ENCODE data around the gene MYRIP.

DNA sequence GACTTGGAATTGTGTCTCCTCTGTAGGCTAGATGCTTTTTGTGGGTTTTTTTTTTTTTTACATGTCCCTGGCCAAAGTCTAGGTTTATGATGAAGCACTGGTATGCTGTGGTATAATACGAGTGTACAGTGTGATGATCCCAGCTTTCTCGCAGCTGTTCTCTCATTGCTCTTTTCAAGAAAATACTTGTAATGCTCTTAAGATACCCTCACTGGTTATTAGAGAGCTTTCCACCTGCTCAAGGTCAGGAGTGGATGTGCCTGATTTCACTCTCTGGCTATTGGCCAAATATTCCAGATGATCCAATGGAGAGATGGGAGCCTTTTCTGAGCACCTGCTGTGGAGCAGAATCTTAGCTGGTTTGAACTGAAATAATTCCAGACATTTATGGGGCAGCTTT is 215.1 kb downstream of the MYRIP start:
- TF ChIP-seq, protein P1, sequence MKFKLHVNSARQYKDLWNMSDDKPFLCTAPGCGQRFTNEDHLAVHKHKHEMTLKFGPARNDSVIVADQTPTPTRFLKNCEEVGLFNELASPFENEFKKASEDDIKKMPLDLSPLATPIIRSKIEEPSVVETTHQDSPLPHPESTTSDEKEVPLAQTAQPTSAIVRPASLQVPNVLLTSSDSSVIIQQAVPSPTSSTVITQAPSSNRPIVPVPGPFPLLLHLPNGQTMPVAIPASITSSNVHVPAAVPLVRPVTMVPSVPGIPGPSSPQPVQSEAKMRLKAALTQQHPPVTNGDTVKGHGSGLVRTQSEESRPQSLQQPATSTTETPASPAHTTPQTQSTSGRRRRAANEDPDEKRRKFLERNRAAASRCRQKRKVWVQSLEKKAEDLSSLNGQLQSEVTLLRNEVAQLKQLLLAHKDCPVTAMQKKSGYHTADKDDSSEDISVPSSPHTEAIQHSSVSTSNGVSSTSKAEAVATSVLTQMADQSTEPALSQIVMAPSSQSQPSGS (CRISPR knock-in tag; IDR thresholded peaks at IDR 0.05; ENCODE audit: borderline replicate concordance, low read depth), result no peak
- TF ChIP-seq, protein P2, sequence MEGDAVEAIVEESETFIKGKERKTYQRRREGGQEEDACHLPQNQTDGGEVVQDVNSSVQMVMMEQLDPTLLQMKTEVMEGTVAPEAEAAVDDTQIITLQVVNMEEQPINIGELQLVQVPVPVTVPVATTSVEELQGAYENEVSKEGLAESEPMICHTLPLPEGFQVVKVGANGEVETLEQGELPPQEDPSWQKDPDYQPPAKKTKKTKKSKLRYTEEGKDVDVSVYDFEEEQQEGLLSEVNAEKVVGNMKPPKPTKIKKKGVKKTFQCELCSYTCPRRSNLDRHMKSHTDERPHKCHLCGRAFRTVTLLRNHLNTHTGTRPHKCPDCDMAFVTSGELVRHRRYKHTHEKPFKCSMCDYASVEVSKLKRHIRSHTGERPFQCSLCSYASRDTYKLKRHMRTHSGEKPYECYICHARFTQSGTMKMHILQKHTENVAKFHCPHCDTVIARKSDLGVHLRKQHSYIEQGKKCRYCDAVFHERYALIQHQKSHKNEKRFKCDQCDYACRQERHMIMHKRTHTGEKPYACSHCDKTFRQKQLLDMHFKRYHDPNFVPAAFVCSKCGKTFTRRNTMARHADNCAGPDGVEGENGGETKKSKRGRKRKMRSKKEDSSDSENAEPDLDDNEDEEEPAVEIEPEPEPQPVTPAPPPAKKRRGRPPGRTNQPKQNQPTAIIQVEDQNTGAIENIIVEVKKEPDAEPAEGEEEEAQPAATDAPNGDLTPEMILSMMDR (IDR thresholded peaks at IDR 0.05), result no peak
- no peak for TF ChIP-seq TEAD1 (CRISPR knock-in tag; IDR thresholded peaks at IDR 0.05)
- TF ChIP-seq ELF4 (CRISPR knock-in tag; IDR thresholded peaks at IDR 0.05; ENCODE audit: low read depth), result no peak
- no peak for TF ChIP-seq TEAD4 (CRISPR knock-in tag; IDR thresholded peaks at IDR 0.05)
- TF ChIP-seq CREB1 (CRISPR knock-in tag; IDR thresholded peaks at IDR 0.05), result no peak
- TF ChIP-seq, protein P3, sequence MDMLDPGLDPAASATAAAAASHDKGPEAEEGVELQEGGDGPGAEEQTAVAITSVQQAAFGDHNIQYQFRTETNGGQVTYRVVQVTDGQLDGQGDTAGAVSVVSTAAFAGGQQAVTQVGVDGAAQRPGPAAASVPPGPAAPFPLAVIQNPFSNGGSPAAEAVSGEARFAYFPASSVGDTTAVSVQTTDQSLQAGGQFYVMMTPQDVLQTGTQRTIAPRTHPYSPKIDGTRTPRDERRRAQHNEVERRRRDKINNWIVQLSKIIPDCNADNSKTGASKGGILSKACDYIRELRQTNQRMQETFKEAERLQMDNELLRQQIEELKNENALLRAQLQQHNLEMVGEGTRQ (CRISPR knock-in tag; IDR thresholded peaks at IDR 0.05), result no peak
- TF ChIP-seq TP53 (CRISPR knock-in tag; IDR thresholded peaks at IDR 0.05), result no peak
- TF ChIP-seq, protein P4, sequence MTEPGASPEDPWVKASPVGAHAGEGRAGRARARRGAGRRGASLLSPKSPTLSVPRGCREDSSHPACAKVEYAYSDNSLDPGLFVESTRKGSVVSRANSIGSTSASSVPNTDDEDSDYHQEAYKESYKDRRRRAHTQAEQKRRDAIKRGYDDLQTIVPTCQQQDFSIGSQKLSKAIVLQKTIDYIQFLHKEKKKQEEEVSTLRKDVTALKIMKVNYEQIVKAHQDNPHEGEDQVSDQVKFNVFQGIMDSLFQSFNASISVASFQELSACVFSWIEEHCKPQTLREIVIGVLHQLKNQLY (CRISPR knock-in tag; IDR thresholded peaks at IDR 0.05), result no peak
